Measurements from ENCODE around the gene BOD1L1.

DNA sequence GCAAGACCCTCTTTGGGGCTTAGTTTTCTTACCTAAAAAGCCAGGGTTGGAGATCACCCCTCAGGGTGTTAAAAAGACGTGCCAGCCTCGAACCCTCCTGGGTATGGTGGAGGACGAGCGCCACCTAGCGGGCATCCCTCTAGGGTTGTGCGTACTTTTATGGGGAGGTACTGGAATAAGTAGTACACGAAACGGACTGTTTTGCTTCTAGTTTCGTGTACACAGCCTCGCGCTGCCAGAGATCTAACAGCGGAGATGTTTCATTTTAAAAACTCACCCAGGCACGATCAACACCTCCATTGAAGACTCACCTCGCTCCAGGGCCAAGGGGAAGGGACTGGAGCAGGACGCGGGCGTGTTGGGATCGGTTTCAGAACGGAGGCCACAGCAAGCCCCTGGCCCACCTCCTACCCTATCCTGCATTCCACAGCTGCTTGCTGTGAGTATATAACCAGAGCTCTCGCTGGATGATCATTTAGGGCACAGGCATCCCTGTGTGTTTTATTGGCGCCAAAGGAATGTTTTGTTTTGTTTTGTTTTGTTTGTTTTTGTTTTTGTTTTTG lies 78.5 kb downstream of the BOD1L1 start:
- TF ChIP-seq, protein P1, sequence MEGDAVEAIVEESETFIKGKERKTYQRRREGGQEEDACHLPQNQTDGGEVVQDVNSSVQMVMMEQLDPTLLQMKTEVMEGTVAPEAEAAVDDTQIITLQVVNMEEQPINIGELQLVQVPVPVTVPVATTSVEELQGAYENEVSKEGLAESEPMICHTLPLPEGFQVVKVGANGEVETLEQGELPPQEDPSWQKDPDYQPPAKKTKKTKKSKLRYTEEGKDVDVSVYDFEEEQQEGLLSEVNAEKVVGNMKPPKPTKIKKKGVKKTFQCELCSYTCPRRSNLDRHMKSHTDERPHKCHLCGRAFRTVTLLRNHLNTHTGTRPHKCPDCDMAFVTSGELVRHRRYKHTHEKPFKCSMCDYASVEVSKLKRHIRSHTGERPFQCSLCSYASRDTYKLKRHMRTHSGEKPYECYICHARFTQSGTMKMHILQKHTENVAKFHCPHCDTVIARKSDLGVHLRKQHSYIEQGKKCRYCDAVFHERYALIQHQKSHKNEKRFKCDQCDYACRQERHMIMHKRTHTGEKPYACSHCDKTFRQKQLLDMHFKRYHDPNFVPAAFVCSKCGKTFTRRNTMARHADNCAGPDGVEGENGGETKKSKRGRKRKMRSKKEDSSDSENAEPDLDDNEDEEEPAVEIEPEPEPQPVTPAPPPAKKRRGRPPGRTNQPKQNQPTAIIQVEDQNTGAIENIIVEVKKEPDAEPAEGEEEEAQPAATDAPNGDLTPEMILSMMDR (conservative IDR thresholded peaks at IDR 0.05; ENCODE audit: low read depth in 2 of 2), result peak; percentile 97
- TF ChIP-seq, protein P2, sequence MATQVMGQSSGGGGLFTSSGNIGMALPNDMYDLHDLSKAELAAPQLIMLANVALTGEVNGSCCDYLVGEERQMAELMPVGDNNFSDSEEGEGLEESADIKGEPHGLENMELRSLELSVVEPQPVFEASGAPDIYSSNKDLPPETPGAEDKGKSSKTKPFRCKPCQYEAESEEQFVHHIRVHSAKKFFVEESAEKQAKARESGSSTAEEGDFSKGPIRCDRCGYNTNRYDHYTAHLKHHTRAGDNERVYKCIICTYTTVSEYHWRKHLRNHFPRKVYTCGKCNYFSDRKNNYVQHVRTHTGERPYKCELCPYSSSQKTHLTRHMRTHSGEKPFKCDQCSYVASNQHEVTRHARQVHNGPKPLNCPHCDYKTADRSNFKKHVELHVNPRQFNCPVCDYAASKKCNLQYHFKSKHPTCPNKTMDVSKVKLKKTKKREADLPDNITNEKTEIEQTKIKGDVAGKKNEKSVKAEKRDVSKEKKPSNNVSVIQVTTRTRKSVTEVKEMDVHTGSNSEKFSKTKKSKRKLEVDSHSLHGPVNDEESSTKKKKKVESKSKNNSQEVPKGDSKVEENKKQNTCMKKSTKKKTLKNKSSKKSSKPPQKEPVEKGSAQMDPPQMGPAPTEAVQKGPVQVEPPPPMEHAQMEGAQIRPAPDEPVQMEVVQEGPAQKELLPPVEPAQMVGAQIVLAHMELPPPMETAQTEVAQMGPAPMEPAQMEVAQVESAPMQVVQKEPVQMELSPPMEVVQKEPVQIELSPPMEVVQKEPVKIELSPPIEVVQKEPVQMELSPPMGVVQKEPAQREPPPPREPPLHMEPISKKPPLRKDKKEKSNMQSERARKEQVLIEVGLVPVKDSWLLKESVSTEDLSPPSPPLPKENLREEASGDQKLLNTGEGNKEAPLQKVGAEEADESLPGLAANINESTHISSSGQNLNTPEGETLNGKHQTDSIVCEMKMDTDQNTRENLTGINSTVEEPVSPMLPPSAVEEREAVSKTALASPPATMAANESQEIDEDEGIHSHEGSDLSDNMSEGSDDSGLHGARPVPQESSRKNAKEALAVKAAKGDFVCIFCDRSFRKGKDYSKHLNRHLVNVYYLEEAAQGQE (IDR thresholded peaks at IDR 0.05; ENCODE audit: unreplicated experiment), result no peak
- TF ChIP-seq CREB1 (CRISPR knock-in tag; IDR thresholded peaks at IDR 0.05; ENCODE audit: low read depth), result no peak
